ENCODE results near the gene TXNDC11.

DNA sequence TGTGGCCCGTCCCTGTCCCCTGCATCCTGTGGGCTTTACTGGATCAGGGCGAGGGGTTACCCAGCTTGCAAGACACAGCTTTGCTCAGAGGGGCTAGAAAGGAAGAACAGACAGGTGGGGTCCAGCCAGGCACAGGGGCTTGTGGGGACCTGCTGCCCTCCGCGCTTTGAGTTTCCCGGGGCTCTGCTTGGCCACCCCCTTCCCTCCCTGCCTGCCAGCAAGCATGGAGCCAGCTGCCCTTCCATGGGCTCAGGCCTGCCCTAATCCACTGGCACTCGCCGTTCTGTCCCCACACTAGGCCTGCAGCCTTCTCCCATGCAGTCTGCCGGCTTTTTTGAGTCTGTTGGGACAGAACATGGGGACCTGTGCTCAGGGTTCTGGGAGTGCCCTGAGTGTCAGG is 71.0 kb downstream of the TXNDC11 start:
- TF ChIP-seq, protein P1, sequence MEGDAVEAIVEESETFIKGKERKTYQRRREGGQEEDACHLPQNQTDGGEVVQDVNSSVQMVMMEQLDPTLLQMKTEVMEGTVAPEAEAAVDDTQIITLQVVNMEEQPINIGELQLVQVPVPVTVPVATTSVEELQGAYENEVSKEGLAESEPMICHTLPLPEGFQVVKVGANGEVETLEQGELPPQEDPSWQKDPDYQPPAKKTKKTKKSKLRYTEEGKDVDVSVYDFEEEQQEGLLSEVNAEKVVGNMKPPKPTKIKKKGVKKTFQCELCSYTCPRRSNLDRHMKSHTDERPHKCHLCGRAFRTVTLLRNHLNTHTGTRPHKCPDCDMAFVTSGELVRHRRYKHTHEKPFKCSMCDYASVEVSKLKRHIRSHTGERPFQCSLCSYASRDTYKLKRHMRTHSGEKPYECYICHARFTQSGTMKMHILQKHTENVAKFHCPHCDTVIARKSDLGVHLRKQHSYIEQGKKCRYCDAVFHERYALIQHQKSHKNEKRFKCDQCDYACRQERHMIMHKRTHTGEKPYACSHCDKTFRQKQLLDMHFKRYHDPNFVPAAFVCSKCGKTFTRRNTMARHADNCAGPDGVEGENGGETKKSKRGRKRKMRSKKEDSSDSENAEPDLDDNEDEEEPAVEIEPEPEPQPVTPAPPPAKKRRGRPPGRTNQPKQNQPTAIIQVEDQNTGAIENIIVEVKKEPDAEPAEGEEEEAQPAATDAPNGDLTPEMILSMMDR (IDR thresholded peaks at IDR 0.05) = no peak
- TF ChIP-seq POLR2A (IDR thresholded peaks at IDR 0.05) = no peak
- no peak for TF ChIP-seq POLR2AphosphoS5 (IDR thresholded peaks at IDR 0.05; ENCODE audit: insufficient read depth in 1 of 2, low read depth in 1 of 2)

Measured in vagina (tissue), 2 donors.